ENCODE results near the gene TNPO3. TPM values are rescaled to one million over a fixed set of nuclear protein-coding genes. Genes with fewer than 3 reads are reported as not detected.

Gene TNPO3
- total and polyA plus RNA-seq, 2 donors from 2014 or later, result 20.1 to 35.7 TPM

GRCh38 chr7:129014501-129015101 is 40.3 kb downstream of the TNPO3 start:
- intact Hi-C loops (cut with DNase I), result no loop called here
- Histone ChIP-seq H3K36me3 (ENCODE audit: control insufficient read depth in 2 of 3, insufficient read depth in 3 of 3, low read length in 3 of 3) (peaks cover 9 to 19% (median 10%) of the 10 kb centered on the region in 3 donors), H3K9me3 (ENCODE audit: control insufficient read depth in 2 of 3, insufficient read depth in 1 of 3, low read length in 3 of 3) (no peaks in the 10 kb centered on the region), H3K4me1 (ENCODE audit: control insufficient read depth in 2 of 3, insufficient read depth in 2 of 3, low read depth in 1 of 3, low read length in 3 of 3) (peaks cover 0 to 4% (median 0%) of the 10 kb centered on the region in 3 donors), H3K9ac (ENCODE audit: low read length in 3 of 3) (no peak overlapping the region), H3K27me3 (ENCODE audit: control insufficient read depth, insufficient read depth, low read length) (no peaks in the 10 kb centered on the region), H3K4me3 (ENCODE audit: low read length in 3 of 3) (no peak overlapping the region), H3K27ac (ENCODE audit: low read depth in 2 of 2, low read length in 2 of 2) (no peak overlapping the region)
- DNase-seq (no peak), FAIRE-seq (no peak)
- TF ChIP-seq CTCF (IDR thresholded peaks at IDR 0.05; ENCODE audit: borderline replicate concordance, extremely low read depth, insufficient read depth), result no peak

GRCh38 chr7:129013048-129013724 is 41.7 kb downstream of the TNPO3 start:
- no peak for TF ChIP-seq CTCF (IDR thresholded peaks at IDR 0.05; ENCODE audit: borderline replicate concordance, extremely low read depth, insufficient read depth)
- Histone ChIP-seq H3K9me3 (ENCODE audit: control insufficient read depth in 2 of 3, insufficient read depth in 1 of 3, low read length in 3 of 3) (no peaks in the 10 kb centered on the region), H3K4me3 (ENCODE audit: low read length in 3 of 3) (no peak overlapping the region), H3K36me3 (ENCODE audit: control insufficient read depth in 2 of 3, insufficient read depth in 3 of 3, low read length in 3 of 3) (peaks cover 9 to 19% (median 10%) of the 10 kb centered on the region in 3 donors), H3K27ac (ENCODE audit: low read depth in 2 of 2, low read length in 2 of 2) (no peak overlapping the region), H3K27me3 (ENCODE audit: control insufficient read depth, insufficient read depth, low read length) (no peaks in the 10 kb centered on the region), H3K4me1 (ENCODE audit: control insufficient read depth in 2 of 3, insufficient read depth in 2 of 3, low read depth in 1 of 3, low read length in 3 of 3) (peaks cover 0 to 4% (median 0%) of the 10 kb centered on the region in 3 donors), H3K9ac (ENCODE audit: low read length in 3 of 3) (no peak overlapping the region)
- no peak for FAIRE-seq
- intact Hi-C loops (cut with DNase I), result no loop called here
- no peak for DNase-seq

- no peak for FAIRE-seq
- Histone ChIP-seq H3K27me3 (ENCODE audit: control insufficient read depth, insufficient read depth, low read length) (no peaks in the 10 kb centered on the region), H3K4me3 (ENCODE audit: low read length in 3 of 3) (no peak overlapping the region), H3K9ac (ENCODE audit: low read length in 3 of 3) (no peak overlapping the region), H3K36me3 (ENCODE audit: control insufficient read depth in 2 of 3, insufficient read depth in 3 of 3, low read length in 3 of 3) (peaks cover 9 to 19% (median 10%) of the 10 kb centered on the region in 3 donors), H3K27ac (ENCODE audit: low read depth in 2 of 2, low read length in 2 of 2) (no peak overlapping the region), H3K9me3 (ENCODE audit: control insufficient read depth in 2 of 3, insufficient read depth in 1 of 3, low read length in 3 of 3) (no peaks in the 10 kb centered on the region), H3K4me1 (ENCODE audit: control insufficient read depth in 2 of 3, insufficient read depth in 2 of 3, low read depth in 1 of 3, low read length in 3 of 3) (peaks cover 0 to 4% (median 0%) of the 10 kb centered on the region in 3 donors)
- no peak for DNase-seq
- intact Hi-C loops (cut with DNase I), result no loop called here
- TF ChIP-seq CTCF (IDR thresholded peaks at IDR 0.05; ENCODE audit: borderline replicate concordance, extremely low read depth, insufficient read depth), result no peak
These were observed 42.3 kb downstream of the TNPO3 start for GRCh38 chr7:129012641-129013040.
